GM23338 (cell line): ENCODE results near the gene KIAA1671. TPM values are rescaled to one million over a fixed set of nuclear protein-coding genes. Genes with fewer than 3 reads are reported as not detected.

Experiments used
- ATAC-seq: fragments of 200-7000 bp; cut with Tn5 transposase; 3 replicates; pipeline ENCODE4 v1.9.1; 2020
- DNase-seq: peaks from one replicate; pipeline ENCODE4 v3.0.0-alpha.2; 2015; ENCODE audit warnings: low spot score
- H2AFZ ChIP-seq: fragments of 200-600 bp; sonication (generic); 2 replicates; pipeline ENCODE4 v1.8.0; 2016; ENCODE audit warnings: antibody characterized with exemption, mild to moderate bottlenecking, moderate library complexity
- H3F3A ChIP-seq: fragments of 200-600 bp; sonication (generic); replicated peaks from 2 replicates; pipeline ENCODE4 v1.8.0; 2017; ENCODE audit warnings: antibody characterized with exemption, mixed run types, low read depth
- H3K27ac ChIP-seq: fragments of 200-600 bp; sonication (generic); 2 replicates; pipeline ENCODE4 v1.6.1; 2016; ENCODE audit warnings: low read depth
- H3K27me3 ChIP-seq: fragments of 200-600 bp; sonication (generic); 2 replicates; pipeline ENCODE4 v1.8.0; 2016; ENCODE audit warnings: mild to moderate bottlenecking, mixed run types, moderate library complexity; ENCODE audit not compliant: insufficient read depth
- H3K36me3 ChIP-seq: fragments of 200-600 bp; sonication (generic); 2 replicates; pipeline ENCODE4 v1.8.0; 2016; ENCODE audit warnings: mild to moderate bottlenecking; ENCODE audit not compliant: insufficient read depth
- H3K4me1 ChIP-seq: fragments of 200-600 bp; sonication (generic); 2 replicates; pipeline ENCODE4 v1.8.0; 2016; ENCODE audit warnings: mild to moderate bottlenecking, moderate library complexity; ENCODE audit not compliant: insufficient read depth
- H3K4me2 ChIP-seq: fragments of 200-600 bp; sonication (generic); 2 replicates; pipeline ENCODE4 v1.7.1; 2017; ENCODE audit warnings: mixed run types
- H3K4me3 ChIP-seq: fragments of 200-600 bp; sonication (generic); 2 replicates; pipeline ENCODE4 v1.6.1; 2016; ENCODE audit warnings: mixed run types
- H3K79me2 ChIP-seq: fragments of 200-600 bp; sonication (generic); replicated peaks from 2 replicates; pipeline ENCODE4 v1.8.0; 2017; ENCODE audit warnings: mild to moderate bottlenecking; ENCODE audit not compliant: insufficient read depth
- H3K9me2 ChIP-seq: fragments of 200-600 bp; sonication (generic); 2 replicates; pipeline ENCODE4 v1.8.0; 2017; ENCODE audit not compliant: insufficient read depth
- H4K20me1 ChIP-seq: fragments of 200-600 bp; sonication (generic); replicated peaks from 2 replicates; pipeline ENCODE4 v1.8.0; 2017; ENCODE audit warnings: mild to moderate bottlenecking; ENCODE audit not compliant: insufficient read depth
- H3K27ac Mint-ChIP-seq: 2 replicates; pipeline ENCODE4 v1.8.0; 2020; ENCODE audit warnings: inconsistent platforms, mild to moderate bottlenecking, moderate library complexity, mixed read lengths
- H3K27me3 Mint-ChIP-seq: 3 replicates; pipeline ENCODE4 v1.8.0; 2022; ENCODE audit warnings: low read depth, mild to moderate bottlenecking, moderate library complexity, mixed read lengths, inconsistent platforms; ENCODE audit not compliant: insufficient read depth, poor library complexity
- H3K36me3 Mint-ChIP-seq: 3 replicates; pipeline ENCODE4 v1.8.0; 2021; ENCODE audit warnings: low read depth, mild to moderate bottlenecking, inconsistent platforms, moderate library complexity, mixed read lengths
- H3K4me1 Mint-ChIP-seq: 3 replicates; pipeline ENCODE4 v1.8.0; 2020; ENCODE audit warnings: mild to moderate bottlenecking, inconsistent platforms, mixed read lengths
- H3K4me3 Mint-ChIP-seq: 3 replicates; pipeline ENCODE4 v1.8.0; 2021; ENCODE audit warnings: moderate library complexity, mild to moderate bottlenecking, inconsistent platforms, mixed read lengths
- H3K9me3 Mint-ChIP-seq: 3 replicates; pipeline ENCODE4 v1.8.0; 2020; ENCODE audit warnings: moderate library complexity, mild to moderate bottlenecking, inconsistent platforms, mixed read lengths
- CREB1 ChIP-seq: fragments of 250-450 bp; sonication (Bioruptor Pico); IDR thresholded peaks from 2 replicates; pipeline ENCODE4 v1.5.0; 2020; ENCODE audit warnings: low read depth, mild to moderate bottlenecking, moderate library complexity
- EZH2phosphoT487 ChIP-seq: fragments of 200-600 bp; sonication (generic); IDR thresholded peaks from one replicate; pipeline ENCODE4 v1.8.1; 2018; ENCODE audit warnings: antibody characterized with exemption; ENCODE audit not compliant: unreplicated experiment
- POLR2AphosphoS5 ChIP-seq: IDR thresholded peaks from 2 replicates; pipeline ENCODE4 v1.6.1; 2016; ENCODE audit warnings: antibody characterized with exemption, low read depth
- STAT1 ChIP-seq: IDR thresholded peaks from one replicate; pipeline ENCODE4 v1.6.1; 2016; ENCODE audit warnings: antibody characterized with exemption; ENCODE audit not compliant: unreplicated experiment
- ZNF462 ChIP-seq: fragments of 250-450 bp; sonication (Bioruptor Pico); IDR thresholded peaks from 2 replicates; pipeline ENCODE4 v1.5.0; 2020; ENCODE audit warnings: mild to moderate bottlenecking, moderate library complexity
- polyA plus RNA-seq: library from polyadenylated mRNA; unstranded; fragments of >200 nt; fragmentation: Nextera tagmentation; extraction: Ambion mirVana; gene quantifications from 2 replicates; pipeline ENCODE4 v1.2.1, GENCODE V29; 2016
- total RNA-seq: library from RNA; depleted of rRNA; stranded (reverse); fragments of >200 nt; shearing (Covaris generic); gene quantifications from 2 replicates; pipeline ENCODE4 v1.2.3, GENCODE V29; 2014

The KIAA1671 gene
- total and polyA plus RNA-seq, 2 experiments from 2014 or later: 6.1 to 27.2 TPM

- Histone ChIP-seq H3K9me2 (no peaks in the 10 kb centered on the region), H3K27me3 (no peaks in the 10 kb centered on the region), H3K4me1 (peaks cover 4% of the 10 kb centered on the region; the same call in 1 of the 2 replicates), H3K79me2 (no peaks in the 10 kb centered on the region), H3K36me3 (0 out of 2 replicates have a peak, but pooled peaks cover 6% of the 10 kb centered on the region), H4K20me1 (no peaks in the 10 kb centered on the region), H3K4me3 (no peak overlapping the region), H3K27ac (no peak overlapping the region), H2AFZ (no peak overlapping the region), H3F3A (0 out of 2 replicates have a peak, but pooled peaks cover 3% of the 10 kb centered on the region), H3K4me2 (no peak overlapping the region)
- H3K9me3 Mint-ChIP-seq: peaks cover 16% of the 10 kb centered on the region
- H3K36me3 Mint-ChIP-seq: peaks cover 20% of the 10 kb centered on the region
- no peaks in the 10 kb centered on the region for H3K4me1 Mint-ChIP-seq
- DNase-seq (no peak), ATAC-seq (no peak)
- no peak overlapping the region for H3K4me3 Mint-ChIP-seq
- no peak overlapping the region for H3K27ac Mint-ChIP-seq
- peaks cover 9% of the 10 kb centered on the region for H3K27me3 Mint-ChIP-seq
- TF ChIP-seq POLR2AphosphoS5 (no peak), EZH2phosphoT487 (no peak), ZNF462 (CRISPR knock-in tag) (no peak), STAT1 (no peak), CREB1 (CRISPR knock-in tag) (no peak)
Observed at GRCh38 chr22:25054943-25055511, 102.5 kb downstream of the KIAA1671 start.
